ENCODE measurements around the gene GSTA1.
"Not testable (repeated sequence)": the region's sequence is repeated elsewhere in the genome, so short reads cannot be mapped to it uniquely, and the experiment has no call there.

Gene GSTA1

DNA sequence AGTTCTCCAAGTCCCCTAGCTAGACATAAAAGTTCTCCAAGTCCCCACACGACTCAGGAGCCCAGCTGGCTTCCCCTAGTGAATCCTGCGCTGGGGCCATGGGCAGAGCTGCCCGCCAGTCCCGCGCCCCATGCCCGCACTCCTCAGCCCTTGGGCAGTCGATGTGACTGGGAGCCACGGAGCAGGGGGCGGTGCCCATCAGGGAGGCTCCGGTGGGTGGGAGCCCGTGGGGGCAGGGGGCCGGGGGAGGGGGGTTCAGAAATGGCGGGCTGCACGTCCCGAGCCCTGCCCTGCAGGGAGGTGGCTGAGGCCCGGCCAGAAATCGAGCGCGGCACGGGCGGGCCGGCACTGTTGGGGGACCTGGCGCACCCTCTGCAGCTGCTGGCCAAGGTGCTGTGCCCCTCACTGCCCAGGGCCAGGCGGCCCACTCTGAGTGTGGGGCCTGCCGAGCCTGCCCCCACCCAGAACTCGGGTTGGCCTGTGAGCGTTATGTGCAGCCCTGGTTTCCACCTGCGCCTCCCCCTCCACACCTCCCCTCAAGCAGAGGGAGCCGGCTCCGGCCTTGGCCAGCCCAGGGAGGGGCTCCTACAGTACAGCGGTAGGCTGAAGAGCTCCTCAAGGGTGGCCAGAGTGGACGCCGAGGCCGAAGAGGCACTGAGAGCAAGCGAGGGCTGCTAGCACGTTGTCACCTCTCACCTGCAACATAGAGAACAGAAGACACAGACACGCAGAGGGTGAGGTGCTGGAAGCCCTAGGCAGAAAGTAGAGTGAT, 25.6 kb upstream of the GSTA1 start:
- FAIRE-seq (no peak), DNase-seq (ENCODE audit: insufficient read length, low spot score) (no peak)
- no peak for TF ChIP-seq POLR2AphosphoS5 (IDR thresholded peaks at IDR 0.05; ENCODE audit: low read depth, low read length)
- TF ChIP-seq POU2F2 (IDR thresholded peaks at IDR 0.05; ENCODE audit: low read depth, low read length): no peak
- no peak for TF ChIP-seq PAX5 (IDR thresholded peaks at IDR 0.05; ENCODE audit: insufficient read depth, low read length, severe bottlenecking)
- no peak for TF ChIP-seq POLR2A (IDR thresholded peaks at IDR 0.05; ENCODE audit: low read depth, low read length)
- TF ChIP-seq TAF1 (IDR thresholded peaks at IDR 0.05; ENCODE audit: low read depth, low read length): no peak
- TF ChIP-seq SPI1 (IDR thresholded peaks at IDR 0.05; ENCODE audit: low read depth, low read length): no peak

DNA sequence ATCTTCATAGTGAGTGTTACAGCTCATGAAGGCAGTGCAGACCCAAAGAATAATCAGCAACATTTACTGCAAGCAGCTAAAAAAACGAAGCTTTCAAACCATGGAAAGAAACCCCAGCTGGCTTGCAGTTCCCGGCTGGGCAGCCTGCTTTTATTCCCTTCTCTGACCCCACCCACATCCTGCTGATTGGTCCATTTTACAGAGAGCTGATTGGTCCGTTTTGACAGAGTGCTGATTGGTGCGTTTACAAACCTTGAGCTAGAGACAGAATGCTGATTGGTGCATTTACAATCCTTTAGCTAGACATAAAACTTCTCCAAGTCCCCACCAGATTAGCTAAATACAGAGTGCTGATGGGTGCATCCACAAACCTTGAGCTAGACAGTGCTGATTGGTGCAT, 25.0 kb upstream of the GSTA1 start:
- not testable (repeated sequence) for DNase-seq (ENCODE audit: insufficient read length, low spot score); FAIRE-seq

DNA sequence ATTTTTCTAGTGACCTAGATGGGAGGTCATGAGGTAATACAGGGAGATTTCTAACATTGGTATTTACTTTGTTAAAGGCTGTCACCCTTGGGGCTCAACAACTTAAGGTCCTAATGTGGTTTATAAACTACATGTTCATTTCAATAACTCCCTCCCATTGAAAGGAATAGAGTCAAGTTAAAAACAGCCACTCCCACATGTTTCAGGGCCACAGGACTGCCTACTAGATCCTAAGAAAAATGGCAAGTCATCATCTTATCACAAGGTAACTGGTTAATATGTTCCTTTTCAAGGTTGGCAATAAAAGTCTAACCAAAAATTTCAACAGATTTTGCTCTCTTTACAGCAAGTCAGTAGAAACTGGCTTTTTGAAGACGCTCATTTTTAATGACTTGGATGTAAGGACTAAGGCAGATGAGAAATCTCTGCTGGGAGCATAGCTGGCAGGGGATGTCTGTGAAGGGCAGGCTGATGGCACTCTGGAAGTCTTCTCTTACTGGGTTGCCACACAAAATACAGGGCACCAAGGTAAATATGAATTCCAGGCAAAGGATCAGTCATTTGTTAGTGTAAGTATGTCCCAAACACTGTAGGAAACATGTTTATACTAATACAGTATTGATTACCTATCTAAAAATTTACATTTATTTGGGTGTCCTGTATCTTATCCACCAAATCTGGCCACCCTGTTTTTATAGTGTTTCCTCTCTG, 23.6 kb upstream of the GSTA1 start:
- FAIRE-seq; DNase-seq (ENCODE audit: insufficient read length, low spot score): not testable (repeated sequence)

DNA sequence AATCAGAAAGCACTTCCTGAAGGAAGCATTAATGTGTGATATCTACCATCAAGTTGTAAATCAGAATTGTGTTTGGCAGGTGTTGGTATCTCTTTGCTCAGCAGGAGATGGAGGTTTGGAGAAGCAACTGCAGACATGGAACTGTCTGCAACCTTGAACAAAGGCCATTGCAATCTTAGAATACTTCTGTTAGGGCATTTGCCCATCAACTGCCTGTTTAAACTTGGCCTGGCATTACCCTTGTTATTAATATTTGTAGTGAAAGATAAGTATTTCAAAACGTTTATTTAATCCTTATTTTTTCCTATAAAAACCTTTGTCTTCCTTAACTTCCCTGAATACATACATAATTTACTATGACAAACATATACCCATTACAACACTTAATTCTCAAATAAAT, 22.9 kb upstream of the GSTA1 start:
- TF ChIP-seq TAF1 (IDR thresholded peaks at IDR 0.05; ENCODE audit: low read depth, low read length): no peak
- no peak for TF ChIP-seq SPI1 (IDR thresholded peaks at IDR 0.05; ENCODE audit: low read depth, low read length)
- no peak for TF ChIP-seq POLR2AphosphoS5 (IDR thresholded peaks at IDR 0.05; ENCODE audit: low read depth, low read length)
- TF ChIP-seq POU2F2 (IDR thresholded peaks at IDR 0.05; ENCODE audit: low read depth, low read length): no peak
- FAIRE-seq (no peak), DNase-seq (ENCODE audit: insufficient read length, low spot score) (no peak)

DNA sequence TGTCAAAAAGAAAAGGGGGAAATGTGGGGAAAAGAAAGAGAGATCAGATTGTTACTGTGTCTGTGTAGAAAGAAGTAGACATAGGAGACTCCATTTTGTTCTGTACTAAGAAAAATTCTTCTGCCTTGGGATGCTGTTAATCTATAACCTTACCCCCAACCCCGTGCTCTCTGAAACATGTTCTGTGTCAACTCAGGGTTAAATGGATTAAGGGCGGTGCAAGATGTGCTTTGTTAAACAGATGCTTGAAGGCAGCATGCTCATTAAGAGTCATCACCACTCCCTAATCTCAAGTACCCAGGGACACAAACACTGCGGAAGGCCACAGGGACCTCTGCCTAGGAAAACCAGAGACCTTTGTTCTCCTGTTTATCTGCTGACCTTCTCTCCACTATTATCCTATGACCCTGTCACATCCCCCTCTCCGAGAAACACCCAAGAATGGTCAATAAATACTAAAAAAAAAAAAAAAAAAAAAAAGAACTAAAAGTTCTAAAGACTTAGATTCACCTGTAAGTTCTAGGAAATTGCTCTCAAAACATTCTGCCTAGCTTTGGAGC, 22.4 kb upstream of the GSTA1 start:
- FAIRE-seq; DNase-seq (ENCODE audit: insufficient read length, low spot score): not testable (repeated sequence)

DNA sequence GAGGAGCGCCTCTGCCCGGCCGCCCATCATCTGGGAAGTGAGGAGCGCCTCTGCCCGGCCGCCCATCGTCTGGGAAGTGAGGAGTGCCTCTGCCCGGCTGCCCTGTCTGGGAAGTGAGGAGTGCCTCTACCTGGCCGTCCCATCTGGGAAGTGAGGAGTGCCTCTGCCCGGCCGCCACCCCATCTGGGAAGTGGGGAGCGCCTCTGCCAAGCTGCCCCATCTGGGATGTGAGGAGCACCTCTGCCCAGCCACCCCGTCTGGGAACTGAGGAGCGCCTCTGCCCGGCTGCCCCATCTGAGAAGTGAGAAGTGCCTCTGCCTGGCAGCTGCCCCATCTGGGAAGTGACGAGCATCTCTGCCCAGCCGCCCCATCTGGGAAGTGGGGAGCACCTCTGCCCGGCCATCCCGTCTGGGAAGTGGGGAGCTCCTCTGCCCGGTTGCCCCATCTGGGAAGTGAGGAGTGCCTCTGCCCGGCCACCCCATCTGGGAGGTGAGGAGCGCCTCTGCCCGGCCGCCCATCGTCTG, 21.7 kb upstream of the GSTA1 start:
- DNase-seq (ENCODE audit: insufficient read length, low spot score); FAIRE-seq: not testable (repeated sequence)

DNA sequence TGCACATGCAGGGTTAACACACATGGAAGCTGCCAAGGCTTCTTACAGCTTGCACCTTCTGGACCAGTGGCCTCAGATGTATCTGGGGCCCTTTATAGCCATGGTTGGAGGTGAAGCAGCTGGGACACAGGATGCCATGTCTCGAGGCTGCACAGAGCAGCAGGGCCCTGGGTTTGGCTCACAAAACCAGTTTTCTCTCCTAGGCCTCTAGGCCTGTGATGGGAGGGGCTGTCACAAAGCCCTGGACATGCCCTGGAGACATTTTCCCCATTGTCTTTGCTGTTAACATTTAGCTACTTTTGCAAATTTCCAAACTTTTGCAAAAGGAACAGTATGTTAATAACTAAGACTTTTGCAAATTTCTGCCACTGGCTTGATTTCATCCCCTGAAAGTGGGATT, 18.2 kb upstream of the GSTA1 start:
- TF ChIP-seq POLR2AphosphoS5 (IDR thresholded peaks at IDR 0.05; ENCODE audit: low read depth, low read length) (no peak), PAX5 (IDR thresholded peaks at IDR 0.05; ENCODE audit: insufficient read depth, low read length, severe bottlenecking) (no peak), POLR2A (IDR thresholded peaks at IDR 0.05; ENCODE audit: low read depth, low read length) (no peak), TAF1 (IDR thresholded peaks at IDR 0.05; ENCODE audit: low read depth, low read length) (no peak), POU2F2 (IDR thresholded peaks at IDR 0.05; ENCODE audit: low read depth, low read length) (no peak), SPI1 (IDR thresholded peaks at IDR 0.05; ENCODE audit: low read depth, low read length) (no peak)
- DNase-seq (ENCODE audit: insufficient read length, low spot score) (no peak), FAIRE-seq (no peak)

DNA sequence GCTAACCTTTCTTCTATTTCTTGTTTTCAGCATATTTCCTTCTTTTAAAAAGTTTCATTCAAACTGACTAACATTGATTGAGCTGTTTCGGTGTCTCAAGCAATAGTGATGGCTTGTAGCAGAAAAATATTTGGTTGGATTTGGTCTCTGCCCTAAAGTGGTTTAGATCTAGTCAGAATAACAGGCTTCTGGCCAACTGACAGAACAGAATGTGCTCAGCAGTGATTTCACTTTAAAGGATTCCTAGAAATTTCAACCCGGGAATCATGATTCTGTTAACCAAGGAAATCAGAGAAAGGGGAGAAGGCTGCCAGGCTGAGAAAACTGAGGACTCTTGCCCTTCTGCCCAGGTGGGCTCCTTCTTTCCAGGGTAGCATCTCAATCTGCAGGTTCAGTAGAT, 16.6 kb upstream of the GSTA1 start:
- DNase-seq (ENCODE audit: insufficient read length, low spot score) (no peak), FAIRE-seq (no peak)
- no peak for TF ChIP-seq POLR2AphosphoS5 (IDR thresholded peaks at IDR 0.05; ENCODE audit: low read depth, low read length)
- TF ChIP-seq TAF1 (IDR thresholded peaks at IDR 0.05; ENCODE audit: low read depth, low read length): no peak
- no peak for TF ChIP-seq PAX5 (IDR thresholded peaks at IDR 0.05; ENCODE audit: insufficient read depth, low read length, severe bottlenecking)
- no peak for TF ChIP-seq SPI1 (IDR thresholded peaks at IDR 0.05; ENCODE audit: low read depth, low read length)
- TF ChIP-seq POU2F2 (IDR thresholded peaks at IDR 0.05; ENCODE audit: low read depth, low read length): no peak
- TF ChIP-seq POLR2A (IDR thresholded peaks at IDR 0.05; ENCODE audit: low read depth, low read length): no peak

DNA sequence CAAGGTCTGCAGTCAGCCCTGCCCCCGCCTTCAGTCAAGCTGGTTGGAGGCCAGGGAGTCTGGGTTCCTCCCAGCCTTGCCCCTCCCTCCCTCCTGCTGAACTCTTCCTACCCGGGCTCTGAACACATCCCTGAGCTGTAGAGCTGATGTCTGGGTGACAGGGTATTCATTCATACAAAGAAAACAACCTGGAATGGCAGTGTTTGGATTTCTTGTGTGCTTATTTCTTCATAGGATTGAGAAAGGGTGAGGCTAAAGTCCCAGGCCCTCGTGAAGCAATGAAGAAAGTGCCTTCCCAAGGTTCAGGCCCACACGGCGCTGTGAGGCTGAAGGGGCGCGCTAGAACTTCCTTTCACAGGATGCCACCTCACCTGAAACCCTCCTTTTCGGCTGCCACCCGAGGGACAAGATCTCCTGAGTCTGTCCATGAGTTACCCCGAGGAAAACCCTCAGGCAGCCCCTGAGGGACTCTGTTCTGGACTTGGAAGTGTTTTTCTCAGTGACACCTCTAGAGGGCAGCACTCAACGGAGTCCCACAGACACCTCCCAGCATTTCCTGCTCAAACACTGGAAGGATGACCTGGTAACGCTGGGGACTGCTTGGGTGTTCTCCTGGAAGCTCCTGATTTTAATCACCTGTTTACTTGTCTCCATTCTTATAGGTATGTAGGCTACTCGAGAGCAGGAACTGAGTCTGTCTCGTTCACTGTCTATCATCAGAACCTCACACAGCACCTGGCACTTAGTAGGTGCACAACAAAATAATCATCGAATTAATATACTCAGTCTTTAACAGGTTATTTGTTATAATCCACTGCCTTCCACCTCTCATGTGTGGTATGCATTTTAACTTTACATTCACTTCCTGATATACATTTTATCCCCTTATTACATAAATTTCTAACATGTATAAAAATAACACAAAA, 11.8 kb upstream of the GSTA1 start:
- FAIRE-seq: peak; percentile 28
- peak; percentile 37 for DNase-seq (ENCODE audit: insufficient read length, low spot score)
- TF ChIP-seq POLR2A (IDR thresholded peaks at IDR 0.05; ENCODE audit: low read depth, low read length) (no peak), SPI1 (IDR thresholded peaks at IDR 0.05; ENCODE audit: low read depth, low read length) (no peak), POLR2AphosphoS5 (IDR thresholded peaks at IDR 0.05; ENCODE audit: low read depth, low read length) (no peak), PAX5 (IDR thresholded peaks at IDR 0.05; ENCODE audit: insufficient read depth, low read length, severe bottlenecking) (no peak), POU2F2 (IDR thresholded peaks at IDR 0.05; ENCODE audit: low read depth, low read length) (no peak), TAF1 (IDR thresholded peaks at IDR 0.05; ENCODE audit: low read depth, low read length) (no peak)

DNA sequence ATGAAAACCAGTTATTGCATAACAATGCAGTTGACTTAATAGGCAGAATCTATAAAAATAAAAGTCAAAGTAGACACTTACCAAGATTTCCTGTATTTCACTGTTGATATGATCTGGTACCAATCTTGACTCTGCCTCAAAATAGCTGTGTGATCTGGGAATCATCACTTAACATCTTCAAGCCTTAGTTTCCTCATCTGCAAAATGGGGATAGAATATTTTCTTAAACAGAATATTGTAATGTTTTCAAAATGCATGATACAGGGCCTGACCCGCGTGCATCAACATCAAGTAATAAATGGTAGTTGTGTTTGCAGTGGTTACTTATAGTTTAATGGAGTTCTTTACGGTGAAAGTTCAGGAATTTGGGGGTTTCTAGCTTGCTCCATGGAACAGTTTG, 10.9 kb upstream of the GSTA1 start:
- FAIRE-seq: not testable (repeated sequence)

DNA sequence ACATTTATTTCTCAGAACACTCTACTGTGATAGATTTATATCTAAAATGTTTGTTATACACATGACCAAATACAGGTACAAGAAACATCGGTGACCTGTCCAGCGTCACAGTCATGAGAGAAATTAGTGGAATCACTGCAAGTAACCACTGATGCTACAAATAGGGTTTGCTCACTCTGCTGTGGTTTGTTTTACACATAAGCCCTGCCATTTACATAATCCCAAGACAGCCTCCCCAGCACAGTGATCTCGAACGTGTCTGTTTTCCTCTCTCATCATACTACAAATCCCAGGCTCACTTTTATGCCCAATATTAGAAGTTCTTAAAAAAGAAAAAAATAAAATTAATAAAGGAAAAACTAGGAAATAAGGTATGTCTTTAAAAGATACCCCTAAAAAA, 6.2 kb upstream of the GSTA1 start:
- FAIRE-seq: not testable (repeated sequence)

More for the DNA sequence above, 10.9 kb upstream of the GSTA1 start:
- not testable (repeated sequence) for DNase-seq (ENCODE audit: insufficient read length, low spot score)

More for the DNA sequence above, 6.2 kb upstream of the GSTA1 start:
- DNase-seq (ENCODE audit: insufficient read length, low spot score): not testable (repeated sequence)
